ENCODE measurements around the gene CALR.

- no peak for TF ChIP-seq CTCF (optimal IDR thresholded peaks at IDR 0.05 in 1 of 3, IDR thresholded peaks at IDR 0.05 in 1 of 3, conservative IDR thresholded peaks at IDR 0.05 in 1 of 3; ENCODE audit: extremely low read depth in 1 of 3, insufficient read depth in 2 of 3, low read length in 3 of 3)
- TF ChIP-seq EZH2 (IDR thresholded peaks at IDR 0.05; ENCODE audit: low read length): no peak
Measured at GRCh38 chr19:12959481-12959880, 21.1 kb downstream of the CALR start.

Data from keratinocyte (primary cell).